H9 (cell line): Measurements from ENCODE around the gene CCDC187. TPM values are rescaled to one million over a fixed set of nuclear protein-coding genes. Genes with fewer than 3 reads are reported as not detected.

Source experiments
- DNase-seq: peaks from one replicate; pipeline ENCODE4 v3.0.0-alpha.2; 2017
- H2AFZ ChIP-seq: one replicate; pipeline ENCODE4 v1.6.1; 2013; ENCODE audit warnings: mild to moderate bottlenecking, low read length, control low read depth, moderate library complexity
- H2AK5ac ChIP-seq: 2 replicates; pipeline ENCODE4 v1.6.1; 2013; ENCODE audit warnings: low read length, control low read depth, mixed read lengths; ENCODE audit not compliant: insufficient read length
- H2BK120ac ChIP-seq: one replicate; pipeline ENCODE4 v1.6.1; 2013; ENCODE audit warnings: low read depth, mild to moderate bottlenecking, low read length, control low read depth, inconsistent platforms; ENCODE audit not compliant: poor library complexity, severe bottlenecking
- H2BK12ac ChIP-seq: 2 replicates; pipeline ENCODE4 v1.6.1; 2013; ENCODE audit warnings: low read length, control low read depth, mixed read lengths, low read depth; ENCODE audit not compliant: insufficient read length
- H2BK15ac ChIP-seq: 2 replicates; pipeline ENCODE4 v1.6.1; 2013; ENCODE audit warnings: low read depth, low read length, control low read depth
- H2BK20ac ChIP-seq: one replicate; pipeline ENCODE4 v1.6.1; 2013; ENCODE audit warnings: low read depth, mild to moderate bottlenecking, low read length, control low read depth, inconsistent platforms; ENCODE audit not compliant: poor library complexity, severe bottlenecking
- H2BK5ac ChIP-seq: 2 replicates; pipeline ENCODE4 v1.6.1; 2013; ENCODE audit warnings: low read length, control low read depth, mixed read lengths; ENCODE audit not compliant: insufficient read length
- H3K14ac ChIP-seq: 2 replicates; pipeline ENCODE4 v1.6.1; 2013; ENCODE audit warnings: low read length, control low read depth; ENCODE audit not compliant: insufficient read depth
- H3K18ac ChIP-seq: 2 replicates; pipeline ENCODE4 v1.6.1; 2013; ENCODE audit warnings: low read depth, mild to moderate bottlenecking, mixed read lengths, low read length, control low read depth; ENCODE audit not compliant: insufficient read length
- H3K23ac ChIP-seq: 2 replicates; pipeline ENCODE4 v1.6.1; 2013; ENCODE audit warnings: low read length, control low read depth, mixed read lengths, low read depth; ENCODE audit not compliant: insufficient read length
- H3K23me2 ChIP-seq: 2 replicates; pipeline ENCODE4 v1.6.1; 2013; ENCODE audit warnings: low read depth, mild to moderate bottlenecking, mixed read lengths, low read length, control low read depth; ENCODE audit not compliant: insufficient read length, poor library complexity, severe bottlenecking
- H3K27ac ChIP-seq: 2 replicates; pipeline ENCODE4 v1.5.1; 2013; ENCODE audit warnings: low read length, control low read depth, mixed read lengths, low read depth; ENCODE audit not compliant: insufficient read length
- H3K27me3 ChIP-seq: 2 replicates; pipeline ENCODE4 v1.6.1; 2013; ENCODE audit warnings: low read length, control low read depth, inconsistent platforms; ENCODE audit not compliant: insufficient read depth
- H3K4ac ChIP-seq: 2 replicates; pipeline ENCODE4 v1.6.1; 2013; ENCODE audit warnings: low read depth, mild to moderate bottlenecking, control low read depth, inconsistent platforms, low read length, moderate library complexity
- H3K4me1 ChIP-seq: 2 replicates; pipeline ENCODE4 v1.6.1; 2013; ENCODE audit warnings: low read length, control low read depth, inconsistent platforms; ENCODE audit not compliant: insufficient read depth
- H3K4me2 ChIP-seq: 2 replicates; pipeline ENCODE4 v1.6.1; 2013; ENCODE audit warnings: low read length, control low read depth, mixed read lengths; ENCODE audit not compliant: insufficient read length, insufficient read depth
- H3K56ac ChIP-seq: 2 replicates; pipeline ENCODE4 v1.6.1; 2013; ENCODE audit warnings: low read depth, mild to moderate bottlenecking, mixed read lengths, low read length, control low read depth; ENCODE audit not compliant: insufficient read length
- H3K79me1 ChIP-seq: 2 replicates; pipeline ENCODE4 v1.6.1; 2013; ENCODE audit warnings: low read depth, mild to moderate bottlenecking, moderate library complexity, low read length, control low read depth, inconsistent platforms; ENCODE audit not compliant: insufficient read depth, poor library complexity, severe bottlenecking
- H3K79me2 ChIP-seq: 2 replicates; pipeline ENCODE4 v1.6.1; 2013; ENCODE audit warnings: low read length, control low read depth, inconsistent platforms; ENCODE audit not compliant: insufficient read depth
- H3K9ac ChIP-seq: 2 replicates; pipeline ENCODE4 v1.6.1; 2013; ENCODE audit warnings: low read length, control low read depth, mixed read lengths; ENCODE audit not compliant: insufficient read length; ENCODE audit errors: extremely low read depth
- H3K9me3 ChIP-seq: one replicate; pipeline ENCODE4 v1.6.1; 2013; ENCODE audit warnings: low read depth, low read length, inconsistent platforms; ENCODE audit not compliant: control insufficient read depth
- H3T11ph ChIP-seq: one replicate; pipeline ENCODE4 v1.6.1; 2013; ENCODE audit warnings: mild to moderate bottlenecking, low read length, control low read depth, inconsistent platforms
- H4K20me1 ChIP-seq: one replicate; pipeline ENCODE4 v1.6.1; 2013; ENCODE audit not compliant: control insufficient read depth, insufficient read length, insufficient read depth
- H4K5ac ChIP-seq: 2 replicates; pipeline ENCODE4 v1.6.1; 2013; ENCODE audit warnings: low read depth, mild to moderate bottlenecking, mixed read lengths, low read length, control low read depth; ENCODE audit not compliant: insufficient read length
- H4K8ac ChIP-seq: replicated peaks from 2 replicates; pipeline ENCODE4 v1.6.1; 2013; ENCODE audit warnings: low read length, control low read depth, mixed read lengths, low read depth; ENCODE audit not compliant: insufficient read length
- H4K91ac ChIP-seq: 2 replicates; pipeline ENCODE4 v1.6.1; 2013; ENCODE audit warnings: low read depth, mild to moderate bottlenecking, moderate library complexity, mixed read lengths, low read length, control low read depth; ENCODE audit not compliant: insufficient read length
- H3K27ac Mint-ChIP-seq, 3 experiments: 2 replicates in 2 of 3; 3 replicates in 1 of 3; pipeline ENCODE4 v1.8.0; 2020 to 2021; ENCODE audit warnings: mixed read lengths in 3 of 3, mild to moderate bottlenecking in 1 of 3, moderate library complexity in 1 of 3
- H3K27me3 Mint-ChIP-seq: 2 replicates; pipeline ENCODE4 v1.8.0; 2021; ENCODE audit warnings: low read depth, mild to moderate bottlenecking, moderate library complexity, mixed read lengths
- H3K36me3 Mint-ChIP-seq, 3 experiments: 2 replicates in 2 of 3; 3 replicates in 1 of 3; pipeline ENCODE4 v1.8.0; 2020 to 2021; ENCODE audit warnings: low read depth in 3 of 3, mixed read lengths in 3 of 3; ENCODE audit not compliant: insufficient read depth in 1 of 3
- H3K4me1 Mint-ChIP-seq, 2 experiments: 2 replicates each; pipeline ENCODE4 v1.8.0; 2020; ENCODE audit warnings: mixed read lengths in 2 of 2
- H3K4me3 Mint-ChIP-seq, 2 experiments: 2 replicates in 1 of 2; 3 replicates in 1 of 2; pipeline ENCODE4 v1.8.0; 2020 to 2021; ENCODE audit warnings: mild to moderate bottlenecking in 2 of 2, mixed read lengths in 2 of 2, moderate library complexity in 1 of 2
- H3K9me3 Mint-ChIP-seq, 2 experiments: 2 replicates in 1 of 2; 3 replicates in 1 of 2; pipeline ENCODE4 v1.8.0; 2020; ENCODE audit warnings: mild to moderate bottlenecking in 2 of 2, mixed read lengths in 2 of 2, moderate library complexity in 1 of 2
- CTCF ChIP-seq: fragments of 200-600 bp; sonication (generic); conservative IDR thresholded peaks from 3 replicates; pipeline ENCODE4 v1.8.0; 2021; ENCODE audit warnings: antibody characterized with exemption, mild to moderate bottlenecking
- WGBS: extraction: QIAGEN DNeasy Blood & Tissue Kit; methylation state at CpG from one replicate; pipeline ENCODE4 v1.1.7; 2013; ENCODE audit warnings: missing lambda C conversion rate, low lambda C conversion rate, mixed read lengths; ENCODE audit not compliant: insufficient read length; ENCODE audit errors: extremely low coverage; 5-methylcytosine and 5-hydroxymethylcytosine counted together
- total RNA-seq: library from RNA; stranded (reverse); gene quantifications from 2 replicates; pipeline ENCODE4 v1.2.1, GENCODE V29; 2021

The CCDC187 gene
- total RNA-seq, 1 experiment from 2014 or later = 0.07 TPM

GRCh38 chr9:136225748-136226679 is 77.9 kb downstream of the CCDC187 start:
- Histone ChIP-seq H2BK20ac (no peak overlapping the region), H3K9ac (no peak overlapping the region), H3K4me2 (no peak overlapping the region), H3K4ac (no peak overlapping the region), H4K8ac (no peak overlapping the region), H3K4me1 (no peaks in the 10 kb centered on the region), H4K20me1 (no peaks in the 10 kb centered on the region), H2AFZ (no peak overlapping the region), H3K27ac (no peak overlapping the region), H2BK15ac (no peak overlapping the region), H4K91ac (no peak overlapping the region), H3K56ac (no peak overlapping the region), H2BK5ac (no peak overlapping the region), H2BK12ac (no peak overlapping the region), H3K79me2 (peaks cover 4% of the 10 kb centered on the region; the same call in 1 of the 2 replicates), H3K79me1 (no peaks in the 10 kb centered on the region), H4K5ac (no peak overlapping the region), H2BK120ac (no peak overlapping the region), H3K14ac (no peak overlapping the region; the same call in 1 of the 2 replicates), H3K23ac (no peak overlapping the region), H3T11ph (no peak overlapping the region), H2AK5ac (no peak overlapping the region), H3K18ac (no peak overlapping the region), H3K23me2 (no peaks in the 10 kb centered on the region), H3K27me3 (no peaks in the 10 kb centered on the region), H3K9me3 (no peaks in the 10 kb centered on the region)
- no peaks in the 10 kb centered on the region for H3K9me3 Mint-ChIP-seq
- peak; percentile 83 for DNase-seq
- peaks cover 15 to 33% (median 16%) of the 10 kb centered on the region in 3 experiments for H3K36me3 Mint-ChIP-seq
- H3K27ac Mint-ChIP-seq = peak overlapping the region in 2 of 3 experiments; percentile 8 to 77; a peak in 2 of 7 replicates
- TF ChIP-seq CTCF = peak; percentile 92
- H3K4me1 Mint-ChIP-seq = peaks cover 0 to 5% of the 10 kb centered on the region in 2 experiments; a peak in 2 of 4 replicates
- 0 out of 5 replicates have a peak overlapping the region, but pooled peaks of 1 of the 2 experiments have one; percentile 22 for H3K4me3 Mint-ChIP-seq
- no CpG with 5 or more reads among the region's 30 CpGs for WGBS
- no peaks in the 10 kb centered on the region for H3K27me3 Mint-ChIP-seq
